GM19328 (cell line): Measurements from ENCODE around the gene KIF13A.
"Not testable (repeated sequence)": the region's sequence is repeated elsewhere in the genome, so short reads cannot be mapped to it uniquely, and the experiment has no call there.

Experiments used
- ATAC-seq: cut with Tn5 transposase; IDR thresholded peaks from one replicate; pipeline ENCODE4 v1.9.1; 2021; ENCODE audit warnings: mild to moderate bottlenecking, moderate library complexity; ENCODE audit not compliant: unreplicated experiment

KIF13A gene

DNA sequence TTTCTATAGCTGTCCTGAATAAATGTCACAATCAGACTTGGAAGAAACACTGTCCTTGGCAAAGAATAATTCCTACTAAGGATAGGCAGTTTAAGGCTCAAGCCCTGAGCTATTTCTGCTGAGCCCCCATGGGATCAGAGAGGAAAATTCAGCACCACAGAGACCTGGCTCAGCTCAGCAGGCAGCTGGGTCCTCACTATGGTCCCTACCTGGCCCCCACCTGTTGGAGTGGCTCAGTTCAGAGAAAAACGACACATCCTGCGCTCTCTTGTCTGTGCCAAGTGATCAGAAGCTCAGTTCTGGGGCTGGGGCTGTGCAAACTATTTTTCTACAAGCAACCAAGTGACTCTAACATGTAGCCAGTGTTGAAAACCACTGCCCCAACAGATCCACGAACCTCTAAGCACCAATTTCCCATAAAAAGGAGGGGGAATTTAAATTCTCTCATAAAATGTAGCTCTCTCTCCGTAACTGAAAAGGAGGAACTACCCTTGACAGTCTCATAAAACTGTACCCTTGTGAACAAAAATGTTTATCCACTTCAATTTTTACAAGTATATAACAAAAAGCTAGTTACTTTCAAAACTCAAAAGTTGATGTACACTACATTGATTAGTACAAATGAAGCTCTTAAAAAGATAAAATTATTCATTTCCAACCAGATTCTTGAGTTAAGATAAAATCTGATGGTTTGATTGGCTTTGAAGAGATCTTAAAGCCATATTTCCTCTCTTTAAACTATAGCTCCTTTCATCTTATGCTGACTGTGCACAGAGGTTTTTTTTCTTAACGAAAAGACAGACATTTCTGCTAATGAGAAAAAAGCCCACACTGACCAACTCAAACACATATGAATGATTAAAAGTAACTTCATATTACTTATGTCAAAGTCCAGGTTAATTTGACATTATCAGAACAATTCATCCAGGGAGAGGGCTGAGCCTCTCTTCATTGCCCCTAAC, 52.0 kb downstream of the KIF13A start:
- ATAC-seq: no peak

DNA sequence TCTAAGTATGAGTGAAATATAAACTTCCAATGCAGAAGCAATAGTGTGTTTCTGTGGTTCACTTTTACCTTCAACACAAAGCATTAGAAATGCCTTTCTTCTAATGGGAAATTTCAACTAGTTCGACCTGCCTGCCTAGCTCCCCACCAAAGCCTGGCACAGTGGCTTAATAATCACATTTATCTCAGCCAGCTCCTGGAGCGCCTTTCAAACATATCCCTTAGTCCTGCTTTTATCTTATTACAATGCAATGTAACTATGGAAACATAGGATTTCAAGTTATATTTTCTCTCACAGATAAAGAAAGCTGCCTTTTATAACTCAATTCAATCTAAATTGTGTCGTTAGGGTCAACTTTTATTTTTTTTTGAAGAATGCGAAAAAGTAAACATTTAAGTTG, 53.7 kb downstream of the KIF13A start:
- no peak for ATAC-seq

DNA sequence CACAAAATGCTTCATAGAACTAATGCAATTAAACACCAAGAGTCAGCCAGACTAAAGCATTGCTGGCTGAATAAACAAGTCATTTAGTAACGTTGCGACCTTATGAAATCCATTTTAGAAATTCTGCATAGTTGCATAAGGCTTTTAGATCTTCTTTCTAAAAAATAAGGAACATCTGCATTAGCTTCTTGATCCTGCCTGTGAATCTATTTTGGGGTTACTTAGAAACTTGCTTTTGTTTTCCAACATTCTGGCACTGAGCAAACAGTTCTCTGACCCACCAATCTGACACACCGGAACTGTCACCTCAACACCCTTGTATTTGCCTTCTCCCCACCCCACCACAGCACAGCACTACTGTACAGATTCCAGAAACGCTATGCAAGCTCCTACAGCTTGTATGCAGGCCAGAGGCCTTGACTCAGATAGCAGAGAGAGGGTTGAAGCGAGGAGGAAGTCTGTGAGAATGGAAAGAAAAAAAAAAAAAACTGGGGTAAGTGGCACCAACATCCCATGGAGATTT, 55.0 kb downstream of the KIF13A start:
- no peak for ATAC-seq

DNA sequence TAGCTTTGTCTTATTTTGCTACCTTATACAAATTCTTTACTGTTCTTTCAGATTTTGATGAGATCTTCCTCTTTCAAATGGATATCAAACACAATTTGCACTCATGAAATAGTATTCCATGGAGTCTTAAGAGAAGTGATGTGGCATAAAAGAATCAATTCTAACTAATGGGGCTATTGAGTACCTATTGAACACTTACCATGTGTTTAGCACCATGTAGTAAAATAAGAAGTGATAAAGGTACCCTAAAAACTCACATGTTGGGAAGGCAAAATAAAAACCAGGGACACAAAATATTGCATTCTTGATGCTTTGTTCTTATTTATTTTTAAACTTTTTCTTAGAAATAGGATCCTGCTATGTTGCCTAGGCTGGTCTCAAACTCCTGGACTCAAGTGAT, 56.2 kb downstream of the KIF13A start:
- no peak for ATAC-seq

DNA sequence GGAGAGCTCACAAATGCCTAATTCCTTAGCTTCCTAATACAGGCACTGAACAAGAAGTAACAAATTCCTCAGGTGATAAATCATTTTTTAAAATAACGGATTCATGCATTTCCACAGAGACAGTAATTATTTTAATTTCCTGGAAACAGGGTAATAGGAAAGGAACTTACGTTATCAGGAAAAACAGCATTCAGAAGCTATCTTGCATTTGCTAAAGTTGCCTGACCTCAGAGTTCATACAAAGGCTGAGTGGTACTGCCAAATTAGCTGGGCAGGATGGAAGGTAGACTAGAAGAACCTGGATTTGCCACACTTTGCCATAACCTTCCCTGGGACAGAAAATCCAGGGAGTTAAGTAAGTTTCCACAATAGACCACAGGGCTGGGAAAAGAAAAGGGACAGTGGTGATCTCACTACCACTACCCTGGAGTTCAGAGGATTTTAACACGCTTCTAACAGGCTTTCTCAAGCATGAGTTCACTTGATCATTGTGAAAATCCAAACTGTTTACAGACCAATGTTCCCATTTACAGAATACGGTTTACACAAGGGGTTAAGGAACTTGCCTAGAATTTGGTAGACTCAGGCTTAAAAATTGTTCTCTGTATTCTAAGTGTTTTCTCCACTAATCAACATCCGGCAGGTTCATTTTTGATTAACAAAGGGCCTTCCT, 57.0 kb downstream of the KIF13A start:
- no peak for ATAC-seq

DNA sequence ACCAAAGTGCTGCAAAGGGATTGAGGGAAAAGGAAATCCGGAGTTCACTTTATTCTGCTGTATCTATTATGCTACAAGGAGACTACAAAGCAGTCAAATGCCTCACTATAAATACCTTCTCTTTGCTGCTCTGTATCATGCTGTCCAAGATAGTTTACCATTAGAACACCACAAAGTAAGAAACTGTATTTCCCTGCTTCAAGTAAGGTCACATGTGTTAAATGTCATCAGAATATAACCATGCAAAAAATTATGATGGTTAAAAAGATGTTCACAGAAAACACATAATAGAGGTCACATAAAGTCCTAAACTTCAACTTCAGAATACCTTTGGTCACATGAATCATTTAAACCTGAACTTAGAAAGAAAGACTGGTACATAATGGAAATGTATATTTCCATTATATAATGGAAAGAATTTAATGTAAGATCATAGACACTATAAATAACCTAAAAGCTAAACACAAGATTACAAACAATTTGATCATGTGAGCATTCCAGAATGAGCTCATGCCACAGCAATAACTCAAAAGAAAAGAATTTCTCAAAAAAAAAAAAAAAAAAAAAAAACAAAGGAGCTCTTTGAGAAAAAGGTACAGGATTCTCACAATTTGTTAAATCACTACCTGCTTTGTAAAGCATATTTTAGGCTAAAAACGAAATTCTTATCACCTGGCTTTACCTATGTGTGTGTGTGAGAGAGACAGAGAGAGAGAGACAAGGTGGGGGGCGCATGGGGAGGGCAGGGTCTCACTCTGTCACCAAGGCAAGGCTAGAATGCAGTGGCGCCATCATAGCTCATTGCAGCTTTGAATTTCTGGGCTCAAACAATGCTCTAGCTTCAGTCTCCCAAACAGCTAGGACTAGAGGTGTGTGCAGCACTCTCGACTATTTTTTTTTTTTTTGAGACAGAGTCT, 58.7 kb downstream of the KIF13A start:
- ATAC-seq: no peak

DNA sequence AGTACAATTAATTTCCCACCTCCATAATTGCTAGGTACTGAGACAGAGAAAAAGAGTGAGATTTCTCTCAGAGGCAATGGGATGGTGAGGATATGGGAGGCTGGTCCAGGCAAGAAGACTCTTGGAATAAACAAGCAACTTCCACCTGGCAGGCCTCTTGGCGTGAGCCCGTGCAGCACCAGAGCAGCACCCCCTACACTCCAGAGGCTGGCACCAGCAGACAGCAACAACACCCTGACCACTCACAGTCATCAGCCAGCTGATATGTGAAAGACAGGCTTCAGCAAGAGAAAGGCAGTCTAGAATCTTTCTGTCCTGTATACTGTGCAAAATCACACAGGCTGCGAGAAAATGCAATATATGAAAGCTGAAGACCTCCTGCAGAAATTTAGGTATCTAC, 59.7 kb downstream of the KIF13A start:
- no peak for ATAC-seq

DNA sequence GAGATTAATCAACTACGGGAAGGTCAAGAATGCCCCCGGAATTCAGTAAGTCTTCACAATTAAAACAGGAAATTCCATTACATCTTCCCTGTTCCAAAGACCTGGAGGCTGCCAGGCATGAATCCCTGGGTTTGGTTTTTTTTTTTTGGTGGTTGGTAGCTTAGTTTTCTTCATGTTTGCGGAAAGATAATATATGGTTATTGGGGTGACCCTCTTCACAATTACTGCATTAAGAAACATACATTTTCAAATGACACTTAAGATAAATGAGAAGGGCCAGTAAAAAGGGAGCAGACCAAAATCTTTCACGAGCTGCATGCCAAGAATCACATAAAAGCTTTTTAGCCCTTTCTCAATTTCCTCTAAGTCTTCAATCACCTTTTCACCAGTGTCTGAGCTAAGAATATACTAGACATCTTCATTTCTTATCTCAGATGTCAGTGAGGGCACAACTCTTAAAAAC, 64.0 kb downstream of the KIF13A start:
- ATAC-seq: no peak

DNA sequence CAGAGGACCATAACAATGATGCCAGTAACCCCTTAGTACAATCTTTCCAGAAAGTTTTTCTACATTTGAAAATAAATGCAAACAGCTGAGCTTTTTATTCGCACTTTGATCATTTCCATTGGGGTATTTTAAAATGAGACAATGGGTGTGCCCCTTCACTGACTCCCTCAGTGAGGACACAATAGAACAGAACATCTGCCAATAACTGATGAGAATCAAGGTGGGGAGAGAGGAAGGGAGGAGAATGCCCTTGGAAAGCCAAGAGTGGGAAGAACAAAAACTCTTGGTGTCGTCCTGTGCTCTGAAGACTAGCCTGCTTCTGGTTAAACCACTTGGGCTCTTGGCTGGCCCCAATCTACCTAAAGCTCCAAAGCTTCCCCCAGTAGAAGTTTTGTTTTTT, 66.0 kb downstream of the KIF13A start:
- no peak for ATAC-seq

DNA sequence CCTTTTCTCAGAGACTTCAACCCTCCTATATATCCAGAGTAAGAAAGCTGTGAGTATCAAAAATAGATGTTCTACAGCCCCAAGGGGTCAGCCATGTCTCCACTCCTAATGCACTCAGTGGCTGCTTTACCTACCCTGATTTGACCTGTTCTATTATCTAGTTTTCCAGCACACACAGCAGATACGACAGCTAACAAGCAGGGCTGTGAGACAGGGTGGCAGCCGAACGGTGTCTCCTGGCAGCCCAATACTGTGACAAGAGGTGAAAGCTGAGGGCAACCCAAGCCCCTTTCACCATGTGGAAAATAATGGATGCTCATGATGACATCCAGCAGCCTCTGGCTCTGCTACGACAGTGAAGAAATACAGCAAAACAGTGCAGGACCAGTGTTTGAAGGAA, 67.9 kb downstream of the KIF13A start:
- ATAC-seq: no peak

DNA sequence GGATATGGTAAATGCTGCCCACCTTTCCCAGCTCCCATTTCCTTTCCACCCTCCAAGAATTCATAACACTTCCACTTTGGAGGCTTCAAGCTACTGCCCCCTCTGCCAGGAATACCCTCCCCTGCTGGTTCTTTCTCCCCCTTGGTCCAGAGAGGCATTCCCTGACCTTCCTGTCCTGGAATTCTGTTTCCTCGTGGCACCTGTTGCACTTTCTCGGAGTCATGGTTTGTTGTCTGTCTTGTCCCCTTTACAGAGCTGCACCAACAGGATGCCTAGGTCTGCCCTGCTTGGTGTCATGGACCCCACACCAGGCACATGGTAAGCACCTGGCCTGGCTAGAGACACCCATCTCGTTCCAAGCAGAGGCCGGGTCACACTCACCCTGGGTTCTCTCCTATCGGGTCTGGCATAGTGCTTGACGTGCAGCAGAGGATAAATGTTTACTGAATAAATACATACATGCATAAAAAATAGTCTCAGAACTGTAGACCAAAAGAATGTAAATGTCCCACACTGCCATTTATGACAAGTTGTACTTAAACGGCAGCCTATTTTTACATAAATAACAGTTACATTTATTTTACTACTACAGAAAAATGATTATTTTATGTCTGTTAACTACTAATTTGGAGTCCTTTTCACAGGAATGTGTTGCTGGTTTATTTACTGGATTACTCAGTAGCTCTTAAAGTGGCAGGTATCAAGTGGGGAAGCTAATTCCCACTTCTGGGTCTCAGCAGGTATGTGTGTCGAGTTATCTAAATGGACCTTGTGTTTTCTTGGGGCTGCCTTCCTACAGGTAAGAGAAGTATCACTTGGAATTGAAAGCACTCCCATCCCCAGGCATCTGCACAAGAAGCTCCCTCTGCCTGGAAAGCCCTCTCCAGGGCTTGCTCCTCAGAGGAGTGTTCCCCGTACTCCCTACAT, 69.3 kb downstream of the KIF13A start:
- ATAC-seq: no peak

DNA sequence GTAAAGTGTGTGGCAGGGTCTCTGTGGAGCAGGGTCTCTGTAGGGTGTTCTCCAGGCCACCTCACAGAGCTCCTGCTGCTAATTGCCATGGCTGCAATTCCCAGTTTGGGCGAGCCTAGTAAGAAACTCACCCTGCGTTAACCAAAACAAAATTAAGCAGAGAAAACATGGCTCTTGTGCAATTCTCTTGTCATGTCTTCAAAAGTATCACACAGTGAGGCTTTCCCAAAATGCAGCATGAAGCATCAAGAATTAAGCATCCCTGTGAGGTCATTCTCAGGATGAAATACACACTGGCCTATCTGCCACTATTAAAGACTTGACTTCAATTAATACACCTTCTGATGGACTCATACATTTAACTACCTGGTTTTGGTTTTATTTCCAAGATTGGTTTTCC, 72.8 kb downstream of the KIF13A start:
- no peak for ATAC-seq

DNA sequence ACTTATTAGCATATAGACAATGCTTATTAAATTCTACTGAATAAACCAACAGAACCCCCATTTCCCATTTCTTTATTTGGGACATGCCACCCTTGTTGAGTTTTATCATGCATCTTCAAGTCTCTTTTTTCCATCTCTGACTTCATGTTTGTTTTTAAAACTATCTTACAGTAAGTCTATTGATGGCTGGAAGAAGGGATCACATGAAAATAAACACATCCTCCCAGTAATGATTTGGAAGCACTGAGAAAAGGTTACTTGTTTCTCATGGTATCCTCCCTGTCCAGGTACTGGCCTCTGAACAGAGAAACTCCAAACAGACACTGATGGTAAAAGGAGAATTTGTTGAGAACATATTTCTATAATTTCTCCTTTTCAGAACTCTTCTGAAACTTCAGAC, 74.9 kb downstream of the KIF13A start:
- ATAC-seq: no peak

DNA sequence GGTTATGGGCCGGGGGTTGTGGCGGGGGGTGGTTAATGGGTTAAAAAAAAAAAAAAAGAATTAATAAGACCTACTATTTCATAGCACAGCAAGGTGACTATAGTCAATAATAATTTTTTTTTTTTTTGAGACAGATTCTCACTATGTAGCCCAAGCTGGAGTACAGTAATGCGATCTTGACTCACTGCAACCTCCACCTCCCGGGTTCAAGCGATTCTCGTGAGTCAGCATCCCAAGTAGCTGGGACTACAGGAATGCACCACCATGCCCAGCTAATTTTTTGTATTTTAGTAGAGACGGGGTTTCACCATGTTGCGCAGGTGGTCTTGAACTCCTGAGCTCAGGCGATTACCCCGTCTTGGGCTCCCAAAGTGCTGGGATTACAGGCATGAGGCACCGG, 75.8 kb downstream of the KIF13A start:
- ATAC-seq: not testable (repeated sequence)

DNA sequence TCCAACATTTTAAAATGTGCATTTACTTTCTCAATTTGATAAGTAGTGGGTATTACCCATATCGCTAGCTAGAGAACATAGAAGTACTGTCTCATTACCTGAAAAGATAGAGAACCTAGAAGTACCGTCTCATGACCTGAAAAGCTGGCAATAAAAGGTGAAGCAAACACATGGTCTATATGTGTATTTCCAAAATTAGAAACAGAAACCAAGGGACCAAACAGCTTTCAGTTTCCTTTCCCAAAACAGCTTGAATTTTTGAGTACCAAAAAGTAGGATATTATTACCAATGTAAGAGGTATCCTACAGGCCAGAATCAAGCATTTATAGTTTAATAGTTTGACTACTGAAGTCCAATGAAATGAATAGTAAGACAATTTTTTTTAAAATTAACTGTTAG, 77.2 kb downstream of the KIF13A start:
- no peak for ATAC-seq

DNA sequence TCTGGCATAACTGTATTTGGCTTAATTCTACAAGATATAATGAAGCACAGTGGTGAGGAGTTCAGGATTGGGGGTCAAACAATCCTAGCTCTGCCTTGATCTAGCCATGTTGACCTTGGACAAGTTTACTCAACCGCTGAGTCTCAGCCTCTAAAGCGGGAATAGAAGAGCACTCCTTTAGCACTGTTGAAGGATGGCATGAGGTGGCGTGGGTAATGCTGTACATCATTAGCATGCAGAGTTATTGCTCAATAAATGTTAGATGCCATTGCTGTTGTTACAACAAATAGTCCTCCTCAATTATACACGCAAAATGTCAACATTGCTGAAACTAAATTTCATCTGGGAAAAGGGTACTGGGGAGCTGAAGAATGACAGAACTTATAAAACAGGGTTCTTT, 78.6 kb downstream of the KIF13A start:
- no peak for ATAC-seq

DNA sequence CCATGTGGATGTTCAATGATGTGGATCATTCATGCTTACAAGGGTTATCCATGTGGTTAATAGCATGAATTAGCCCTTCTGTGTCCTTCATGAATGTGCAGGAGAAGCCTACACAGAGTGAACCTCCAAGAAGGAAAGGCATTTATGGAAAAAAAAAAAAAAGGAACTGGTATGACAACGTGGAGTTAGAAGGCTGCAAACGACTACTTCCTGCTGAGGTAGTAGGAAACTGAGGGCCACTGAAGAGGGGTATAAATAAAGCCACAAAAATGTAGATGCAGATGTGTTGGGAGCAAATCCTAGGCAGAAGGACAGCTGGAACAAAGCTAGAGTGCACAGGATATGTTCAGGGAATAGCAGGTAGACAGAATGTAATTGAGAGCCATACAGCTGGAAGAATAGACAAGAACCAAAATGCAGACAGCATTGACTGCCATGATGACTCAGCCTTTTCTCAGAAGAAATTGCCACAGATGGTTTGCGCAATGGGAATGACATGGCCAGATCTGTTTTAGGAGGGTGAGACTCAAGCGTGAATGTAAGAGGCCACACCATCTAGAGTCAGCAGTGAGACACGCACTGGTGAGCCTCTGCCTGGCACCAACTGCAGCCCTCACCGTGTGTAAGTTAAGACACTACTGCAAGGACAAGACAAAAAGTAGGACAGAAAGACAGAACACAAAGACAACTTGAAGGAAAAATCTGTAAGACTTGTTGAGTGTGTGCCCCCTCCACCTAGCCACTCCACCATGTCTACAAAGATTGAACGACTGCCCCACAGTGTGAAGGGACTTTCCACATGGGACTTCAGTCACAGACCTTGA, 79.8 kb downstream of the KIF13A start:
- no peak for ATAC-seq

DNA sequence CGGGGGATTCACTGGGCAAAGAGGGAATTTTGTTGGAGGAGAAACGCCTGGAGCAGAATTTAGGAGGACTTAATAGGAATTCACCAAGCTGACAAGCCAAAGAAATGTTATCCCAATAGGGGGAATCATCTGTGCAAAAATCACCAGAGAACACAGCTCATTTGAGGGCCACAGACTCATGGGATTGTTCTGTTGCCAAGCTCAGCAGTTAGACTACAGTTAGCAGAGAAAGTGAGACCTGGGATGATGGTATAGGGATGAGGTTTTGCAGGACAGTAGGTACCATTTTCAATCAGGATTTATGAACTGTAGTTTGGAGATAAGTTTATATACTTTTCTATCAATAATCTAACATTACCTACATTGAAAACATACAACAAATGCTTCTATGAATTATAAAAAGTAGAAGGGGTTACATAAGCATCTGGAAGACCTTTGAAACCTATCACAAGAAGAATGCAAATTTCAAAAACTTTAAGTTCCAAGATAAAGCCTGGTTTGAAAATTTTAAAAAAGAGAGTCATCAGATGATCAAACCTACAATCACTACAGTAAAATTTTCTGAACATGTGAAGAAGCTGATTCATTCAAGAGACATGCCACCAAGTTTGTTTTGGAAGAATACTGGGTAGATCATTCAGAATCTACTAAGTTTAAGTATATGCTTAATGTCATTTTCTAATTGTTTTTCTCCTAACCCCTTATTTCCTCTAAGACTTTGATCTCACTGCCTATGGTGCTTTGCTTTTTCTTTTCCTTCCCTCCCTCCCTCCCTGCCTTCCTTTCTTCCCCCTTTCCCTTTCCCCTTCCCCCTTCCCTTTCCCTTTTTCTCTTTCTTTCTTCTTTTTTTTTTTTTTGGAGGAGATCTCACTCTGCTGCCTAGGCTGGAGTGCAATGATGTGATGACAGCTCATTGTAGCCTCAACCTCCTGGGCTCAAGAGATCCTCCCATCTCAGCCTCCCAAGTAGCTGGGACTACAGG, 81.5 kb downstream of the KIF13A start:
- no peak for ATAC-seq
